ENCODE data around the gene SAMD14. TPM values are rescaled to one million over a fixed set of nuclear protein-coding genes. Genes with fewer than 3 reads are reported as not detected.

SAMD14 gene
- total RNA-seq, 1 donor from 2014 or later: 8.7 TPM

- DNase-seq (ENCODE audit: low spot score): no peak
- Mint-ChIP-seq H3K9me3 (no peaks in the 10 kb centered on the region), H3K27me3 (ENCODE audit: insufficient read depth, low read depth) (peaks cover 17% of the 10 kb centered on the region), H3K4me1 (peaks cover 45% of the 10 kb centered on the region), H3K36me3 (peaks cover 19% of the 10 kb centered on the region), H3K27ac (no peak overlapping the region), H3K4me3 (no peak overlapping the region)
- Histone ChIP-seq H3K4me3 (no peak overlapping the region), H3K4me1 (peaks cover 35% of the 10 kb centered on the region), H3K36me3 (no peaks in the 10 kb centered on the region), H3F3A (ENCODE audit: low read depth) (peaks cover 60% of the 10 kb centered on the region), H3K27ac (no peak overlapping the region), H3K9me3 (ENCODE audit: low read depth) (no peaks in the 10 kb centered on the region), H2AFZ (replicated peaks) (no peak overlapping the region), H3K9ac (no peak overlapping the region), H4K20me1 (ENCODE audit: low read depth) (peaks cover 15% of the 10 kb centered on the region), H3K4me2 (no peak overlapping the region), H3K79me2 (ENCODE audit: low read depth) (no peaks in the 10 kb centered on the region), H3K27me3 (peaks cover 29% of the 10 kb centered on the region)
- TF ChIP-seq CTCF (IDR thresholded peaks at IDR 0.05) (no peak), EZH2phosphoT487 (IDR thresholded peaks at IDR 0.05) (no peak), EZH2 (IDR thresholded peaks at IDR 0.05) (no peak)
Observed at GRCh38 chr17:50120475-50121253, 9.3 kb downstream of the SAMD14 start.

GRCh38 chr17:50118828-50119218 is 11.1 kb downstream of the SAMD14 start:
- peaks cover 33% of the 10 kb centered on the region for H3K4me1 ChIP-seq
- peaks cover 57% of the 10 kb centered on the region for H3F3A ChIP-seq (ENCODE audit: low read depth)
- no peak overlapping the region for H3K9ac ChIP-seq
- TF ChIP-seq EZH2 (IDR thresholded peaks at IDR 0.05) (no peak), CTCF (IDR thresholded peaks at IDR 0.05) (no peak), EZH2phosphoT487 (IDR thresholded peaks at IDR 0.05) (no peak)
- H3K36me3 Mint-ChIP-seq: peaks cover 16% of the 10 kb centered on the region
- no peaks in the 10 kb centered on the region for H3K36me3 ChIP-seq
- no peak overlapping the region for H3K4me3 Mint-ChIP-seq
- H3K4me3 ChIP-seq: no peak overlapping the region
- no peak overlapping the region for H3K4me2 ChIP-seq
- peaks cover 14% of the 10 kb centered on the region for H3K27me3 Mint-ChIP-seq (ENCODE audit: insufficient read depth, low read depth)
- H3K27me3 ChIP-seq: peaks cover 29% of the 10 kb centered on the region
- no peak overlapping the region for H3K27ac Mint-ChIP-seq
- H3K9me3 Mint-ChIP-seq: no peaks in the 10 kb centered on the region
- DNase-seq (ENCODE audit: low spot score): no peak
- peaks cover 15% of the 10 kb centered on the region for H4K20me1 ChIP-seq (ENCODE audit: low read depth)
- H3K9me3 ChIP-seq (ENCODE audit: low read depth): no peaks in the 10 kb centered on the region
- no peak overlapping the region for H3K27ac ChIP-seq
- H2AFZ ChIP-seq (replicated peaks): no peak overlapping the region
- no peaks in the 10 kb centered on the region for H3K79me2 ChIP-seq (ENCODE audit: low read depth)
- H3K4me1 Mint-ChIP-seq: peaks cover 39% of the 10 kb centered on the region

- Histone ChIP-seq H3K36me3 (no peaks in the 10 kb centered on the region), H3K79me2 (ENCODE audit: low read depth) (no peaks in the 10 kb centered on the region), H3K9me3 (ENCODE audit: low read depth) (no peaks in the 10 kb centered on the region), H3K27ac (no peak overlapping the region), H3K4me2 (no peak overlapping the region), H3F3A (ENCODE audit: low read depth) (peaks cover 51% of the 10 kb centered on the region), H3K9ac (no peak overlapping the region), H3K4me3 (no peak overlapping the region), H3K27me3 (peaks cover 29% of the 10 kb centered on the region), H4K20me1 (ENCODE audit: low read depth) (peaks cover 11% of the 10 kb centered on the region), H3K4me1 (peaks cover 30% of the 10 kb centered on the region), H2AFZ (replicated peaks) (no peak overlapping the region)
- no peaks in the 10 kb centered on the region for H3K9me3 Mint-ChIP-seq
- no peak overlapping the region for H3K4me3 Mint-ChIP-seq
- TF ChIP-seq CTCF (IDR thresholded peaks at IDR 0.05): no peak
- TF ChIP-seq EZH2 (IDR thresholded peaks at IDR 0.05): no peak
- TF ChIP-seq EZH2phosphoT487 (IDR thresholded peaks at IDR 0.05): no peak
- no peak overlapping the region for H3K27ac Mint-ChIP-seq
- H3K4me1 Mint-ChIP-seq: peaks cover 39% of the 10 kb centered on the region
- DNase-seq (ENCODE audit: low spot score): no peak
- H3K36me3 Mint-ChIP-seq: peaks cover 16% of the 10 kb centered on the region
- H3K27me3 Mint-ChIP-seq (ENCODE audit: insufficient read depth, low read depth): peaks cover 16% of the 10 kb centered on the region
Observed at GRCh38 chr17:50118076-50118827, 11.7 kb downstream of the SAMD14 start.
